Smooth muscle cell of trachea (primary cell): ENCODE results near the gene SAMD7. TPM values are rescaled to one million over a fixed set of nuclear protein-coding genes. Genes with fewer than 3 reads are reported as not detected.

Experiments
- total RNA-seq: library from RNA; depleted of rRNA; stranded (reverse); fragments of >200 nt; gene quantifications from 2 replicates; pipeline ENCODE4 v1.2.1, GENCODE V29; 2014

SAMD7 gene
- not detected in 2 replicates for total RNA-seq

GRCh38 chr3:169911272-169911671 is at the start of gene SAMD7:
Gene SAMD7 (plus strand): TSS chr3:169911572. CDS start chr3:169919499, 7,927 bp downstream.

GRCh38 chr3:169869484-169870220 is 41.7 kb upstream of the SAMD7 start, which contains the start of gene LRRC31:
Gene LRRC31 (minus strand): TSS chr3:169869935. CDS start chr3:169869807, 128 bp downstream.

GRCh38 chr3:169966428-169966950 is 55.1 kb downstream of the SAMD7 start, which contains the start of gene SEC62:
Gene SEC62 (plus strand): TSS chr3:169966807. CDS start chr3:169966823, 16 bp downstream.

Other genes with a start within 250 kb of the SAMD7 start
- gene MECOM, start 247.9 kb upstream of the SAMD7 start, total RNA-seq: 69.8 and 104 TPM in 2 replicates
- gene TERC, start 146.5 kb upstream of the SAMD7 start, total RNA-seq: 254 and 264 TPM in 2 replicates
- 4.8 and 5.4 TPM in 2 replicates for gene ACTRT3, start 142.0 kb upstream of the SAMD7 start, total RNA-seq
- gene MYNN, start 138.2 kb upstream of the SAMD7 start, total RNA-seq: 21.0 and 28.2 TPM in 2 replicates
- not detected in 2 replicates for gene LRRIQ4, start 98.7 kb upstream of the SAMD7 start, total RNA-seq
- gene LRRC34, start 98.7 kb upstream of the SAMD7 start, total RNA-seq: 2.0 and 7.9 TPM in 2 replicates
- not detected in 2 replicates for gene LRRC31, start 41.6 kb upstream of the SAMD7 start, total RNA-seq
- 46.3 and 49.0 TPM in 2 replicates for gene SEC62, start 55.2 kb downstream of the SAMD7 start, total RNA-seq
- 0.29 and 0.33 TPM in 2 replicates for gene GPR160, start 126.4 kb downstream of the SAMD7 start, total RNA-seq